GM12891 (cell line): Measurements from ENCODE around the gene SSNA1.

ENCODE experiments used
- PAX5 ChIP-seq: IDR thresholded peaks from 2 replicates; pipeline ENCODE4 v1.6.1; 2011; ENCODE audit warnings: low read length, moderate library complexity, mild to moderate bottlenecking; ENCODE audit not compliant: insufficient read depth, severe bottlenecking
- POLR2A ChIP-seq: IDR thresholded peaks from 2 replicates; pipeline ENCODE4 v1.6.1; 2011; ENCODE audit warnings: low read depth, low read length, control low read depth

- no peak for TF ChIP-seq POLR2A
- TF ChIP-seq PAX5 = no peak
Observed at GRCh38 chr9:137218754-137219271, 30.3 kb downstream of the SSNA1 start.
